OCI-LY7 (cell line): ENCODE results near the gene CACNA1H.

Experiments used
- CTCF ChIP-seq: fragments of 200-600 bp; sonication (generic); conservative IDR thresholded peaks from 2 replicates; pipeline ENCODE4 v1.5.1; 2014; ENCODE audit warnings: mild to moderate bottlenecking, antibody characterized with exemption, low read length, moderate library complexity, mixed read lengths
- EZH2phosphoT487 ChIP-seq: fragments of 200-600 bp; sonication (generic); IDR thresholded peaks from 2 replicates; pipeline ENCODE4 v1.6.1; 2018; ENCODE audit warnings: low read depth, borderline replicate concordance, mild to moderate bottlenecking, mixed run types, antibody characterized with exemption, low read length, moderate library complexity, mixed read lengths

GRCh38 chr16:1221628-1222552 lies 69.0 kb downstream of the CACNA1H start:
- no peak for TF ChIP-seq CTCF
- no peak for TF ChIP-seq EZH2phosphoT487
